ENCODE data around the gene SERPINA6. TPM values are rescaled to one million over a fixed set of nuclear protein-coding genes. Genes with fewer than 3 reads are reported as not detected.
A peak's percentile ranks its signal among the peaks of the same experiment; 100 is the strongest.
"Not testable (repeated sequence)": the region's sequence is repeated elsewhere in the genome, so short reads cannot be mapped to it uniquely, and the experiment has no call there.

SERPINA6 gene
- total RNA-seq, 4 donors from 2014 or later, result not detected

DNA sequence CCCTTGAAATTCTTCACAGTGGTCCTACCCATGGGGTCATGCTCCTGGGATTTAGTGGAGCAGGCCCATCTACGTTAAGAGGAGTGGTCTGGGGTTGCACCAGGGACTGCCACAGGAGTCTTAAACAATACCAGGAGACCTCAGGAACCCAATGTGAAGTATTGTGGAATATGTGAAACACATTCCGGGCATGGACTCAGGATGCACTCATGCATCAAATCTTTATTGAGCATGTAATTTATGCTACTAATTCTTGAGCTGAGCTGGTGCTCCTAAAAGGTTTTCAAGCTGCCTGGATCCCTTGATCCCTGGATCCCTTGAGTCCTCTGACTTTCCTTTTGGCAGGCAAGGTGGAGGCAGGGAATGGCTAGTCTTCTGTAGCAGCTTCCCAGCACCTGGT lies 38.9 kb downstream of the SERPINA6 start:
- Histone ChIP-seq H3K27me3 (no peaks in the 10 kb centered on the region), H3K27ac (no peak overlapping the region), H3K4me1 (no peaks in the 10 kb centered on the region), H3K36me3 (no peaks in the 10 kb centered on the region), H3K4me3 (no peak overlapping the region), H3K9me3 (no peaks in the 10 kb centered on the region)
- TF ChIP-seq EP300 (IDR thresholded peaks at IDR 0.05), result no peak
- TF ChIP-seq, protein P1, sequence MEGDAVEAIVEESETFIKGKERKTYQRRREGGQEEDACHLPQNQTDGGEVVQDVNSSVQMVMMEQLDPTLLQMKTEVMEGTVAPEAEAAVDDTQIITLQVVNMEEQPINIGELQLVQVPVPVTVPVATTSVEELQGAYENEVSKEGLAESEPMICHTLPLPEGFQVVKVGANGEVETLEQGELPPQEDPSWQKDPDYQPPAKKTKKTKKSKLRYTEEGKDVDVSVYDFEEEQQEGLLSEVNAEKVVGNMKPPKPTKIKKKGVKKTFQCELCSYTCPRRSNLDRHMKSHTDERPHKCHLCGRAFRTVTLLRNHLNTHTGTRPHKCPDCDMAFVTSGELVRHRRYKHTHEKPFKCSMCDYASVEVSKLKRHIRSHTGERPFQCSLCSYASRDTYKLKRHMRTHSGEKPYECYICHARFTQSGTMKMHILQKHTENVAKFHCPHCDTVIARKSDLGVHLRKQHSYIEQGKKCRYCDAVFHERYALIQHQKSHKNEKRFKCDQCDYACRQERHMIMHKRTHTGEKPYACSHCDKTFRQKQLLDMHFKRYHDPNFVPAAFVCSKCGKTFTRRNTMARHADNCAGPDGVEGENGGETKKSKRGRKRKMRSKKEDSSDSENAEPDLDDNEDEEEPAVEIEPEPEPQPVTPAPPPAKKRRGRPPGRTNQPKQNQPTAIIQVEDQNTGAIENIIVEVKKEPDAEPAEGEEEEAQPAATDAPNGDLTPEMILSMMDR (IDR thresholded peaks at IDR 0.05), result no peak
- TF ChIP-seq POLR2A (IDR thresholded peaks at IDR 0.05), result no peak
- TF ChIP-seq POLR2AphosphoS5 (IDR thresholded peaks at IDR 0.05), result no peak
- ATAC-seq, result no peak
- WGBS, 2 donors (ENCODE audit: low coverage in 1 of 2), result 86 to 94% methylated on average over 2 of the region's 2 CpGs

DNA sequence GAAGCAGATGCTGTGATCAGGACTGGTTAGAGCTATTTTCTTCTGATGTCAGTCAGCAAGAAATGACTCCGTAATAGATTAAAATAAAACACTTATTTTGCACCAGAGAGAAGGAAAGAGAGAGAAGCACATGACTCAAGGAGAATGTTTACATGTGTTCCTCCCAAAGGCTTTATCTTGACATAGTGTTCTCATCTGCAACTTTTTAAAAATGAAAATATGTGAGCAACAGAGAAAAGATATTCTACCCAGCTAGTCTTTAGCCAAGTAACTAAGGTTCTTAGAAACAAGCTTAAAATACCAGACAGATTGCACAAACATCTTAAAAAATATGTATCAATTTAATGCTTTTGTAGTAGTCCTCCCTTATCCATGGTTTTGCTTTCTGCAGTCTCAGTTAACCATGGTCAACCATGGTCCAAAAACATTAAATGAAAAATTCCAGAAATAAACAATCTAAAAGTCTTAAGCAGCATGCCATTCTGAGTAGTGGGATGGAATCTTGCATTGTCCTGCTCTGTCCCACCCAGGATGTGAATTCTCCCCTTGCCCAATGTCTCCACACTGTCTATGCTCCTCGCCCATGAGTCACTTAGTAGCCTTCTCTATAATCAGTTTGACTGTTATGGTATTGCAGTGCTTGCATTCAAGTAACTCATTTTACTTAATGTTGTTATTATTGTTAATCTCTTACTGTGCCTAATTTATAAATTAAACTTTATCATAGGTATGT lies 40.0 kb downstream of the SERPINA6 start:
- no peaks in the 10 kb centered on the region for H3K9me3 ChIP-seq
- H3K27ac ChIP-seq, result no peak overlapping the region
- H3K4me3 ChIP-seq, result no peak overlapping the region
- TF ChIP-seq, protein P1 (IDR thresholded peaks at IDR 0.05), result no peak
- H3K36me3 ChIP-seq, result no peaks in the 10 kb centered on the region
- no peaks in the 10 kb centered on the region for H3K27me3 ChIP-seq
- ATAC-seq, result peak; percentile 83
- H3K4me1 ChIP-seq, result no peaks in the 10 kb centered on the region
- WGBS, 2 donors (ENCODE audit: low coverage in 1 of 2), result 73 to 81% methylated on average over 2 of the region's 2 CpGs

DNA sequence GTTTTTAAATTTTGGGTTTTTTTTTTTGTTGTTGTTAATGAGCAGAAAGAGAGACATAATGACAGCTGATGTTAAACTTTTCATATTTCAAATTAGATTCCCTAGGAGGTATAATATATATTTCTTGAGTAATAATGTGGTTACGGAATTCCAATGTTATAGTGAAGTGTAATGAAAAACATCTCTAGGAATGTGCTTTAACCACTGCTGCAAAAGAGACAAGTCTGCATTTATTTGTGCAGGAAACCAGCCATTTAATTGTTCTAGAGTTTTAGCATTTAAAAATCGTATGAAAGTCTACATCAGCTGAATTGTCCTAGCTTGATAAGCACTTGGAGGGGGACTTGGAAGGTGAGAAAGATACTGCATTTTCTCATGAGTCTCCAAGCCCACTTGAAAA lies 44.4 kb downstream of the SERPINA6 start:
- no peaks in the 10 kb centered on the region for H3K27me3 ChIP-seq
- TF ChIP-seq, protein P1 (IDR thresholded peaks at IDR 0.05), result no peak
- no peak for TF ChIP-seq POLR2A (IDR thresholded peaks at IDR 0.05)
- no peak for TF ChIP-seq EP300 (IDR thresholded peaks at IDR 0.05)
- no peak for TF ChIP-seq POLR2AphosphoS5 (IDR thresholded peaks at IDR 0.05)
- no peaks in the 10 kb centered on the region for H3K36me3 ChIP-seq
- H3K4me3 ChIP-seq, result no peak overlapping the region
- 46 to 60% methylated on average over 2 of the region's 2 CpGs for WGBS, 2 donors (ENCODE audit: low coverage in 1 of 2)
- H3K4me1 ChIP-seq, result no peaks in the 10 kb centered on the region
- H3K9me3 ChIP-seq, result no peaks in the 10 kb centered on the region
- H3K27ac ChIP-seq, result no peak overlapping the region
- ATAC-seq, result no peak

DNA sequence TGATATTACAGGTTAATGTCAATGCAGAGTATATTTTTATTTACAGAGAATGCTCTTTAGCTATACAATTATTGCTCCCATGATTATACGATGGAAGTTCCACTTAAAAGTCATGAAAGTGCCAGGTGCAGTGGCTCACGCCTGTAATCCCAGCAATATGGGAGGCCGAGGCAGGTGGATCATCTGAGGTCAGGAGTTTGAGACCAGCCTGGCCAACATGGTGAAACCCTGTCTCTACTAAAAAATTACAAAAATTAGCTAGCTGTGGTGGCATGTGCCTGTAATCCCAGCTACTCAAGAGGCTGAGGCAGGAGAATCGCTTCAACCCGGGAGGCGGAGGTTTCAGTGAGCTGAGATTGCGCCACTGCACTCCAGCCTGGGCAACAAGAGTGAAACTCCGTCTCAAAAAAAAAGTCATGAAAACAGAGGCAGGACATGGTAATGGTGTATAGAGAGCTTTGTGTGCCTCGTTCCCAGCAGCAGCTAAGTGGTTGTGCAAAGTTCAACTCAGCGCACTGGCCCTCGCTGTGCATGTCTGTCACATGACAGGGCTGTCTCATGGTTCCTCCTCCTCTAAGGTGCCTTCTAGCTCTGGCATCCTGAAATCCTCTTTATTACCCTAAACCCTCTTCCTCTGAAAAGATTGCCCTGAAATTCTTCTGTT lies 46.1 kb downstream of the SERPINA6 start:
- whole genome bisulfite sequencing, 2 donors (ENCODE audit: low coverage in 1 of 2), result 81 to 94% methylated on average over 10 of the region's 11 CpGs
- H3K9me3 ChIP-seq, H3K4me3 ChIP-seq, H3K27me3 ChIP-seq, ATAC-seq, H3K27ac ChIP-seq, H3K4me1 ChIP-seq, H3K36me3 ChIP-seq: not testable (repeated sequence)

DNA sequence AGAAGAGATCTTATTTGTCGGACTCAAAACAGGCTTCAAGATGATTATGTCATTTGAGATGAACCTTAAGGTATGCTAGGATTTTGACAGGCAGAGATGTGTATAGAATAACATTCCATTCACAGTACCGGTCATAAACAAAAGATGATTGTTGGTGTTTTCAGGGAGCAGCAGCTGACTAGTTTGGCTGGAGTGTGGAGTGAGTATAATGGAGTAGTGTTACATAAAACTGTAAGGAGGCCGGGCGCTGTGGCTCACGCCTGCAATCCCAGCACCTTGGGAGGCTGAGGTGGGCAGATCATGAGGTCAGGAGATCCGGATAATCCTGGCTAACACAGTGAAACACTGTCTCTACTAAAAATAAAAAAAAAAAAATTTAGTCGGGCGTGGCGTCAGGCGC lies 54.0 kb downstream of the SERPINA6 start:
- no peak for ATAC-seq
- Histone ChIP-seq H3K36me3 (no peaks in the 10 kb centered on the region), H3K27me3 (no peaks in the 10 kb centered on the region), H3K4me3 (no peak overlapping the region), H3K27ac (no peak overlapping the region), H3K4me1 (no peaks in the 10 kb centered on the region), H3K9me3 (no peaks in the 10 kb centered on the region)
- TF ChIP-seq POLR2A (IDR thresholded peaks at IDR 0.05) (no peak), EP300 (IDR thresholded peaks at IDR 0.05) (no peak), POLR2AphosphoS5 (IDR thresholded peaks at IDR 0.05) (no peak)
- TF ChIP-seq, protein P1 (IDR thresholded peaks at IDR 0.05), result no peak
- WGBS, 2 donors (ENCODE audit: low coverage in 1 of 2), result 25 to 65% methylated on average over 6 to 10 of the region's 10 CpGs

DNA sequence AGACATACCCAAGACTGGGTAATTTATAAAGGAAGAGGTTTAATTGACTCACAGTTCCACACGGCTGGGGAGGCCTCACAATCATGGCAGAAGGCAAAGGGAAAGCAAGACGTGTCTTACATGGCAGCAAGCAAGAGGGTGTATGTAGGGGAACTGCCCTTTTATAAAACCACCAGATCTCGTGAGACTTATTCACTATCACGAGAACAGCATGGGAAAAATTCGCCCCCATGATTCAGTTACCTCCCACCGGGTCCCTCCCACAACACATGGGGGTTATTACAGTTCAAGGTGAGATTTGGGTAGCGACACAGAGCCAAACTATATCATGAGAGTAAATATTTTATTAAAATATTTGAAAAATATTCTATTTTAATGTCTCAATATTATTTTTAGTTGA lies 54.6 kb downstream of the SERPINA6 start:
- H3K27ac ChIP-seq, ATAC-seq, H3K9me3 ChIP-seq, H3K27me3 ChIP-seq, H3K4me1 ChIP-seq, H3K4me3 ChIP-seq, H3K36me3 ChIP-seq: not testable (repeated sequence)
- WGBS, 2 donors (ENCODE audit: low coverage in 1 of 2), result 82 to 87% methylated on average over 5 to 7 of the region's 7 CpGs
